IPS DF 6.9 (cell line): Measurements from ENCODE around the gene CD1D.
A peak's percentile ranks its signal among the peaks of the same experiment; 100 is the strongest.
"Not testable (repeated sequence)": the region's sequence is repeated elsewhere in the genome, so short reads cannot be mapped to it uniquely, and the experiment has no call there.

ENCODE experiments used
- DNase-seq: peaks from one replicate; pipeline ENCODE4 v3.0.0-alpha.2; 2013; ENCODE audit warnings: low read depth, low spot score
- H3K27ac ChIP-seq: one replicate; pipeline ENCODE4 v1.5.1; 2013; ENCODE audit warnings: low read length, control low read depth
- H3K27me3 ChIP-seq: 2 replicates; pipeline ENCODE4 v1.6.1; 2013; ENCODE audit warnings: mild to moderate bottlenecking, low read length; ENCODE audit not compliant: control insufficient read depth, insufficient read depth
- H3K36me3 ChIP-seq: 2 replicates; pipeline ENCODE4 v1.6.1; 2013; ENCODE audit warnings: low read length; ENCODE audit not compliant: control insufficient read depth, insufficient read depth
- H3K4me1 ChIP-seq: 2 replicates; pipeline ENCODE4 v1.6.1; 2013; ENCODE audit warnings: low read length; ENCODE audit not compliant: control insufficient read depth, insufficient read depth
- H3K4me3 ChIP-seq: 2 replicates; pipeline ENCODE4 v1.5.1; 2013; ENCODE audit warnings: mild to moderate bottlenecking, low read length
- H3K9me3 ChIP-seq: 2 replicates; pipeline ENCODE4 v1.6.1; 2013; ENCODE audit warnings: low read length, inconsistent platforms; ENCODE audit not compliant: control insufficient read depth, insufficient read depth
- WGBS: extraction: QIAGEN DNeasy Blood & Tissue Kit; methylation state at CpG from one replicate; pipeline ENCODE4 v1.1.7; 2013; ENCODE audit warnings: mixed read lengths, missing lambda C conversion rate; ENCODE audit not compliant: insufficient read length, insufficient coverage; 5-methylcytosine and 5-hydroxymethylcytosine counted together

The CD1D gene

DNA sequence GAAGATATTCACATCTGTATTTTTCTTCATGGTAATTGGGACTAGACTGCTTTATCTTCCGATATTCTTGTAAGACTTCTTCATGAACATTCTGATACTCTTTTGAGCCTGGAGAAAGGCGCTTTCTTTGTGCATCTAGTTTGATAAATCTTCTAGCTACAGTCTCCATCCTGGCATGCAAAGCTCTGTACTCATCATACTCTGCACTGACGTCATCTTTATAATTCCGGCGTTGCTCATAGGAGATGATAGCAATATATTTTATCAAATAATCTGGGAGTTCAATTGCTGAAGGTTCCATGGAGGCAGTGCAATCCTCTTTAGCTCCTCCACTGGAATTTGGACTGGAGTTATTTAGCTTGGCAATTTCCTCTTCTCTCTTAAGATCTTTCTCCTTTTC, 4.8 kb upstream of the CD1D start:
- H3K36me3 ChIP-seq, H3K4me1 ChIP-seq: not testable (repeated sequence)

DNA sequence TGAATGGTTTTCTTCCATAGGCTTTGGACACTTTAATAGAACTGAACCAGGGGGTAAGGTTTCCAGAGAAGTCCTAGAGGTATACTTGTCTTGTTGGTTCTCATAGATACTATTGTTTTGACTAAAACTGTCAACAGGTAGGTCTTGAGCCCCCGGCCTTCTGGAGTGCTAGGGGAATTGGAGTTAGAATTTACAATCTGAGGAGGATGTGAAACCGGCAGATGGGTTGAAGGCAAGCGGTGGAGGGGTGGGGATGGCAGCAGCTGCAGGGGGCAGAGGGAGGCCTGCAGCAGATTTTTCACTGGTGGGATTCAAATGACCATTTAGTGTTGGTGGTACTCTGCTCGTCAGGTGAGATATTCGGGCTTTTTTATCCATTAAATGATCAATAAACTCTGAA, 4.3 kb upstream of the CD1D start:
- WGBS = no CpG with 5 or more reads among the region's 5 CpGs
- Histone ChIP-seq H3K4me3 (no peak overlapping the region), H3K27ac (no peak overlapping the region), H3K27me3 (peaks cover 26% of the 10 kb centered on the region), H3K4me1 (peaks cover 3% of the 10 kb centered on the region; the same call in 1 of the 2 replicates), H3K9me3 (no peaks in the 10 kb centered on the region), H3K36me3 (no peaks in the 10 kb centered on the region)
- DNase-seq = no peak

More for the DNA sequence above, 4.8 kb upstream of the CD1D start:
- not testable (repeated sequence) for H3K27ac ChIP-seq, DNase-seq, H3K4me3 ChIP-seq, H3K9me3 ChIP-seq
- no CpG with 5 or more reads among the region's 5 CpGs for WGBS
- H3K27me3 ChIP-seq = peaks cover 22% of the 10 kb centered on the region

DNA sequence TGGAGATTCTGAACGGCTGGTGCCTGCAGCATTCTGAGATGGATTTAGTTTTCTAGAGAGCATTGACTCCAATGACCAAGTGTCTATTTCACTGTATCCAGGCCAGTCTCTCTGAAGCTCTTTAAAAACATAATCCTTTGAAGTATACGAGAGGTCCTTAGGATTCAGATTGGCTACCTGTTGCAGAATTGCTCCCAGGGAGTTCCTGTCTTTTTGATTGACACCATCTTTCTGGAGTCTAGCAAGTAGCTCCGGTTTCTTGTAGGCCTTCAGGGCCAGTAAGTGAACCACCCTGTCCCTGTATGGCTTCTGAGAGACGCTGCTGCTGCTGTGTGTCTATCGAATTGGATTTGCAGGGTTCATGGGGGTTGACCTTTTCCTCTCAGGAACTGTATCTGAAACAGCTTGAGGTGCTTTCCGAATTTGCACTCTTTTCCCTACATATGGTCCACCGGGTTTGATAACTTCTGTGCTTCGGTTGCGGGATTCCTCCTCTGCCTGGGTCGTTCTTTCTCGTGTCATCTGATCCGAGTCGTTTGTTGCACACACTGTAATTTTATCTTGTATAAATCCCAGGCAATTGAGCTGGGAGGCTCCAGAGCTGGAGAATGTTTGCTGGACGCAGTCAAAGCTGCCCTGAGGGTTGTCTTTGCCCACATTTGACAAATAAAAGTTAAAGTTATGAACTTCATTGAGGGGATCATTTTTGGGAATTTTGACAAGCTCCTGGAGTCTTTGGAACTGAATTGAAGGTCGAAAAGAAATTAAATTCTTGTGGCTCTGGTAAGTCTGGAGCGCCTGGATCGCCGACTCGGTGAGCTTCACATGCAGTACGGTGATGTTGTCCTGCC, 3.6 kb upstream of the CD1D start:
- not testable (repeated sequence) for H3K36me3 ChIP-seq, H3K27ac ChIP-seq, DNase-seq, H3K4me1 ChIP-seq, H3K9me3 ChIP-seq
- peak overlapping the region; percentile 66; the same call in 1 of the 2 replicates for H3K4me3 ChIP-seq
- peaks cover 33% of the 10 kb centered on the region for H3K27me3 ChIP-seq
- no CpG with 5 or more reads among the region's 20 CpGs for WGBS

DNA sequence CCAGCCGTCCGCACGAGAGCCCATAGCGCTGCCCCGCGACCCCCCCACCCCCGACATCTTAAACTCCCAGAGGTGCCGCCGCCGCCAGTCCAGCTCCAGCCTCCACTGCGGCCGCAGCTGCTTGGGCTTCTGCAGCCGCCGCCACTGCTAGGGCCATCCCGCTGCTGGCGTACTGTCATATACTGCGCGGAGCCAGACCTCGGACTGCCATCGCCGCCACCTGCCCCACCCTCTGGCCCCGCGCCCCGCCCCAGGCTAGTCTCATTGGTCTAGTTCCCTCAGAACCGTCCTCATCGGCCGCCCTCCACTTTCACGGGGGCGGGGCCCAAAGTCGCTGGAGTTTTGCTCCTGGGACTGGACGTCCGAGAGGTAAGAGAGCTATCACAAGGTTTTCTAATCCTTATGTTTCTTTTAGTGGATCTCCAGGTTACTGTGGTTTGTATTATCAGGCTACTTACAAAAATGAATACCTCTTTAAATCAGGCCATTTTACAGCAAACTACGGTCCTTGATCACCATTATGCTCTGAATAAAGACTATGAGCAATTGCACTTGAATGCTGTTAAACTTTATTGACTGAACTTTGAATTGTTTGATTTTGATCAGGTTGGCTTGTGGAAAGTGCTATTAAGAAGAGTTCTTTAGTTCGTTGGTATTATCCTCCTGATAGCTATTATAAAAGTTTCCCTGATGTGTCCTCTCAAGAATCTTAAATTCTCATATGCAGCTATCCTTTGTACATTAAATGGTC, 2.8 kb upstream of the CD1D start:
- Histone ChIP-seq H3K27ac (no peak overlapping the region), H3K36me3 (no peaks in the 10 kb centered on the region), H3K9me3 (no peaks in the 10 kb centered on the region), H3K4me1 (peaks cover 3% of the 10 kb centered on the region; the same call in 1 of the 2 replicates), H3K27me3 (peaks cover 39% of the 10 kb centered on the region), H3K4me3 (peak overlapping the region; percentile 66; the same call in 1 of the 2 replicates)
- peak; percentile 63 for DNase-seq
- no CpG with 5 or more reads among the region's 34 CpGs for whole genome bisulfite sequencing

DNA sequence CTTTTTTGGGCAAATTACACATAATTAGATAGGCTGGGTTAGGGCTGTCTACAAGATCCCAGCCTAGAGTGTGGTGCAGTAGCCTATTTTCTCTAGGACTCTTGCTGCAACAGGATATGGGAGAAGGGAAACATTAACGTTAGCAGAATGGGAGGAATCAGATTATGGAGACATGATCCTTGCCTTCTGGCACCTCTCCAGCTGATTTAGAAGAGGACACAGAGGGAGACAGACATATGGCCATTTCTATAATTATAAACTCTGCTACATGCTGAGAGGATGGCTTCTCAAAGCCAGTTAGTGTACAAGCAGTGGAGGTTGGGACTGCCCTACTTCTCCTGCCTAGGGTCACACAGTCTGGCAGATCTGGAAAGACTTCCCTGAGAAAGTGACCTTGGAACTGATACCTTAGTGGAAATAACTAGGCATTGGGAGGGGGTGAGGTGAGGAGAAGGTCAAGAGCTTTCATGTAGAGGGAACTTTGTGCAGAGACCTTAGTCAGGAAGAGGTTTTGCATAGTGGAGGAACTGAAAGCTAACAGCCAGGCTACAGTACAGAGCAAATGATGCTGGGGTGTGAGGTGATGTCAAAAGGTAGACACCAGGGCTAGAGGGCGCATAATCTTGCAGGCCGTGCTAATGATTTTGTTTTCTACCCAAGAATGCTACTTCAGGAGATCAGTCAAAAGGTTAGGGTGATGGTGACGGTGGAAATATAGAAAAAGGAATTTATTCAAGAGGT, 1.2 kb upstream of the CD1D start:
- peaks cover 3% of the 10 kb centered on the region; the same call in 1 of the 2 replicates for H3K4me1 ChIP-seq
- H3K27ac ChIP-seq = no peak overlapping the region
- WGBS = 100% methylated on average over 1 of the region's 4 CpGs
- no peak overlapping the region for H3K4me3 ChIP-seq
- H3K9me3 ChIP-seq = no peaks in the 10 kb centered on the region
- H3K36me3 ChIP-seq = no peaks in the 10 kb centered on the region
- peaks cover 49% of the 10 kb centered on the region for H3K27me3 ChIP-seq
- DNase-seq = no peak

DNA sequence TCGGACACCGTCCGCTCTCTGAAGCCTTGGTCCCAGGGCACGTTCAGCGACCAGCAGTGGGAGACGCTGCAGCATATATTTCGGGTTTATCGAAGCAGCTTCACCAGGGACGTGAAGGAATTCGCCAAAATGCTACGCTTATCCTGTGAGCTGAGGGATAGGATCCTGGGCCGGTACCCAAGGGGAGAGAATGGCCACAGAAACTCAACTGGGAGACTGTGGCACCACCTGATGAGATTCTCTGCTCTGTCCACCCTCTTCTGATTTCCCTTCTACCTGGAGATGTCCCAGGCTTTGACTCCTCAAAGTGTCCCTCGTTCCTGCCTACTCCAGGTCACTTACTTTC, 855 bp downstream of the CD1D start:
- Histone ChIP-seq H3K27me3 (peaks cover 51% of the 10 kb centered on the region), H3K27ac (no peak overlapping the region), H3K9me3 (no peaks in the 10 kb centered on the region), H3K4me3 (peak overlapping the region; percentile 45; the same call in 1 of the 2 replicates), H3K4me1 (peaks cover 6% of the 10 kb centered on the region; the same call in 1 of the 2 replicates), H3K36me3 (no peaks in the 10 kb centered on the region)
- WGBS = no CpG with 5 or more reads among the region's 13 CpGs
- no peak for DNase-seq

DNA sequence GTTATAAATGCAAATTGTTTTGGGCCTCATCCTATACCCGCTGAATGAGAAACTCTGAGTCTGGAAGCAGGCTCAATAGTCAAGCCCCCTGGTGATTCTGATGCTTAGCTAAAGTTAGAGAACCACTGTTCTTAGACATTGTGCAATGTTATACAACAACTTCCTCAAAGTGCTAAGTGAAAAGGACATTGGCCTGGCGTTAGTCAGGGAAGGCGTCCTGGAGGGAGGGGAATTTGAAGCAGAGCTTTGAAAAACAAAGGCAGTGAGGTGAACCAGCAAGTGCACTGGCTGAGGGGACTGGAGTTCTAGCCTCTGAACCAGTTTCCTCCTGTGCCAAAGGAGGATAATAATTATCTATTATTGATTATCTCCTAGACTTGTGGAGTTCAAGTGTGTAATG, 5.1 kb downstream of the CD1D start:
- H3K9me3 ChIP-seq = no peaks in the 10 kb centered on the region
- no peak overlapping the region for H3K4me3 ChIP-seq
- H3K27me3 ChIP-seq = peaks cover 30% of the 10 kb centered on the region
- WGBS = no CpG with 5 or more reads among the region's 3 CpGs
- H3K27ac ChIP-seq = no peak overlapping the region
- no peak for DNase-seq
- H3K36me3 ChIP-seq = no peaks in the 10 kb centered on the region
- H3K4me1 ChIP-seq = peaks cover 5% of the 10 kb centered on the region; the same call in 1 of the 2 replicates

DNA sequence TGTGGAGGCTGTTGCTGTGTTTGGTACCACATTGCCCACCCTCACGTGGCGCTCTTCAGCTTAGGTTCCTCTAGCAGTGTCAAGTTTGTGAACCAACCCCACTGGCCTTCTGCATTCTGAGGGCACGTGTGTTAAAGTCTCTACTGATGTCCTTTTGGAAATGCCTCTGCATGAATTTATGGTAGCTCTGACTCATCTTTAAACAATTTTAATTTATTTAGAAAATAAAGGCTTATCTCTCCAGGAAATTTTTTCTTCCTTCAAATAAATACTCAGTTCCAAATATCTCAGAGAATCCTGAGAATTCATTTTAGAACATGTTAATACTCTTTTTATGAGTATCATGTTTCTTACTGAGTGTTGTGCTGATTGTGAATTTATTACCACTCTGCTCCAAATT, 5.5 kb downstream of the CD1D start:
- H3K4me1 ChIP-seq = peaks cover 5% of the 10 kb centered on the region; the same call in 1 of the 2 replicates
- H3K36me3 ChIP-seq = no peaks in the 10 kb centered on the region
- DNase-seq = no peak
- no peak overlapping the region for H3K27ac ChIP-seq
- H3K9me3 ChIP-seq = no peaks in the 10 kb centered on the region
- no peak overlapping the region for H3K4me3 ChIP-seq
- H3K27me3 ChIP-seq = peaks cover 27% of the 10 kb centered on the region
- WGBS = no CpG with 5 or more reads among the region's 3 CpGs

DNA sequence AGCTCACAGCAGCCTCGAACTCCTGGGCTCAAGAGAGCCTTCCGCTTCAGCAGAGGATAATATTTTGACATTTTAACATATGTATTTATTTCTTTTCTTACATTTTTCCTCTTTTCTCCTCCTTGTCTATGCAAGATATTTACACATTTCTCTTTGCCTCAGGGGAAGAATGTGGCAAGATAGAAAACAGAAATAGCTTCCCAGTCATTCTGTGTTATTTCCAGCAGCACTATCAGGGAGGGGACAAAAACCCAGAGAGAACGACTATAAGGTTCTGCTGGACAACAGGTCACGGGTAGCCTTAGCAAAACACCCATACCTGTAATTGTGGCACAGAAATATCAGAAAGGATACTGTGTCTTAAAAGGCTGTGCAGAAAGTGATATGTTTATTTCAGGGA, 7.9 kb downstream of the CD1D start:
- Histone ChIP-seq H3K27ac (no peak overlapping the region), H3K9me3 (no peaks in the 10 kb centered on the region), H3K27me3 (peaks cover 9% of the 10 kb centered on the region; the same call in 1 of the 2 replicates), H3K4me3 (no peak overlapping the region), H3K4me1 (peaks cover 5% of the 10 kb centered on the region; the same call in 1 of the 2 replicates), H3K36me3 (no peaks in the 10 kb centered on the region)
- no CpG with 5 or more reads among the region's 4 CpGs for WGBS
- DNase-seq = no peak

DNA sequence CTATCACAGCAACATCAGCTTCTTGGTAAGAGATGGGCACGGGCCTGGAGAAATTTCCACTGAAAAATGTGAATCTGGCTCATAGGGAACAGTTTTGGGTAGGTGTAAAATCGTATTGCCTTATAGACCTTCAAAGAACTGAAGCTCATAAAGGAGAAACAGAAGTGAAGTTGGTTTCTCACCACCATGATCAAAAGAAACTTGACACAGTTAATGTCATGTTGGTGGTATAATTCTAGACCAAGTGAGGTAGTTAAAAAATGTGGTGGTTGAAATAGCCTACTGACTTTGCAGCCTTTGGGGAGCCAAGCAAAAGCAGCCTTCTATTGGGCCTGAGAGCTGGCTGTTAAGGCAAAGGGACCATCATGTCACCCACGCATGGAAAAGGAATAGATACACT, 8.9 kb downstream of the CD1D start:
- Histone ChIP-seq H3K4me1 (peaks cover 5% of the 10 kb centered on the region; the same call in 1 of the 2 replicates), H3K27me3 (peaks cover 3% of the 10 kb centered on the region; the same call in 1 of the 2 replicates), H3K9me3 (no peaks in the 10 kb centered on the region), H3K4me3 (no peak overlapping the region), H3K36me3 (no peaks in the 10 kb centered on the region), H3K27ac (no peak overlapping the region)
- WGBS = no CpG with 5 or more reads among the region's 3 CpGs
- DNase-seq = no peak
